Activated CD4-positive, alpha-beta T cell treated with anti-CD3 and anti-CD28 coated beads, Interleukin-10, Interleukin-2, amounts not matched to agents 100 ng/mL and 50 ng/mL, durations not matched to agents 16 hours and 8 hours (primary cell): Measurements from ENCODE around the gene ISM1.

Experiments
- DNase-seq: peaks from one replicate; pipeline ENCODE4 v3.0.0-alpha.2; 2020

The ISM1 gene

DNA sequence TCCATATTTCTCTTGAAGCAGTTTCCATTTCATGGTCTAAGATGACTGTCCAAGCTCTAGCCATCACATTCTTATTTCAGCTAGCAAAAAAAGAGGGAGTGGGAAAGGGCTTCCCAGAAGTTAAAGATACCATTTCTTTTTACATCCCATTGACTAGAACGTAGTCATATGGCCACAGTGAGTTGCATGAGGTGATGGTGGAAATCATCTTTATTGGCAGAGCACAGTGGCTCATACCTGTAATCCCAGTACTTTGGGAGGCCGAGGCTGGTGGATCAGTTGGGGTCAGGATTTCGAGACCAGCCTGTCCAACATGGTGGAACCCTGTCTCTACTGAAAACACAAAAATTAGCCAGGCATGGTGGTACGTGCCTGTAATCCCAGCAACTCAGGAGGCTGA, 99.6 kb downstream of the ISM1 start:
- DNase-seq: no peak

DNA sequence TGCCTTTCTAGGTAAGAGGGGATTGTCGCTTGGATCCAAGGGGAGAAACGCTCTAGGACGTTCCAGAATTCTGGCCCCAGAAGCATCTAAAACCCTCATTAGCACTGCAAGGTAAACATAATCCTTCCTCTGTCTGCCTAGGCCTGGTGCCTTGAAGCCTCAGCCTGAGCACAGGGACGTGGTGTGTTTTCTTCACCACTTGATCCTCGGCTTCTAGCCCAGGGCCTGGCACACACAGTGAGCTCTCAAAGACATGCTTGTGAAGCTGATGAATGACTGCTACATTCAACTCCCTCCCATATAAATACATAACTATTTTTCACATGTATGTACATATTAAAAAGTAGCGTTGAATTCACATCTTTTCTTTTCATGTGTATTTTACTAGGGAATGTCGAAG, 100.3 kb downstream of the ISM1 start:
- DNase-seq: no peak

DNA sequence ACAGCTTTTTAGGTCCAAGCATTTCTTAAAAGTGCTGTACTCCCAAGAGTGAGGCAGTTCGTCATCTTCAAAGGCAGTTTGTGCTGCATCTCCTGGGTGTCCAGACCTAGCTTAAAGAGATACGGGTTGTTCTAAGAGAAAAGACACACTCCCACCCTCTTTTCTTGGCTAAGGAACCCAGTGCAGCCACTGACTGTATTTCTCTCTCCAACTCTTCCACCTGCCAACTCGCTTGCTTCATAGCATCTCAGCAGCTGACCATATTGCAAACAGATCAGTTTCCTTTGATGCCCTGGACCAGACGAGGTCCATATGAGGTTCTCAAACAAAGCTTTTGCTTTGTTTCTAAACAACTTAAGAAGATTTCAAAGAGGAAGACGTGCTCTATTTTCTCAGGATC, 101.1 kb downstream of the ISM1 start:
- no peak for DNase-seq

DNA sequence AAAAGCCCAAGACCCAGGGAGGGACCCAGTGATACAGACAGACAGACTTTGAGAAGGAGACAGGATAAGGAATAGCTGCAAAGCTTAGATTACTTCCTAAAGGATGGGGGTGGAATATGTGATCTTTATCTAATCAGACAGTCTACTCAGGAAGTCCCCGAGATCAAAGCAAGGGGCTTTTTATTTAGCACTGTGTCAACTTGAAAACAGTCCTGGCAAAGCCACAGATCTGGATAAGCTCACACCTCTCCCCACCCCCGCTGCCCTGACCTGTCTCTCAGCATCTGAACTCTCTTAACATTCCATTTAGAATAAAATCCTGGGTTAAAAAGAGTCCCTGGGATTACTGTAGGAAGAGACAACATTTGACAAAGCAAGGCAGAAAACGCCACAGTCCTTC, 101.5 kb downstream of the ISM1 start:
- no peak for DNase-seq

DNA sequence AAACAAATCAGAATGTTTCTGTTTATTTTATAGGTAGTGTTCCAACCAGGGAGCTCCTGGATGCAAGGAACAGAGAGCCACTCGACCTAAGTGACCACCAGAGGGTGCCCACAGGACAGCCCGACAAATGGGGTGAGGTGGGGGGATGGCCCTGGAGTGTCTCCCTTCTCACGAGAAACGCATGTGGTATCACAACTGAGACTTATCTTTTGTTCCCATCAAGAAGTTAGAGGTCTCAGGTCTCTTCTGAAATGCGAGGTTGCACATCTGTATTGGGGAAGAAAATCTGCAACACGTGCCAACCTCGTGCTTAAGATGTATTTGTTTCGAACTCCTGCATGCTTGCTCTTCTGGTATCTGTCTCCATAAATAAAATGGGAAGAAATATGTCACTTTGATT, 104.0 kb downstream of the ISM1 start:
- peak; percentile 1 for DNase-seq

DNA sequence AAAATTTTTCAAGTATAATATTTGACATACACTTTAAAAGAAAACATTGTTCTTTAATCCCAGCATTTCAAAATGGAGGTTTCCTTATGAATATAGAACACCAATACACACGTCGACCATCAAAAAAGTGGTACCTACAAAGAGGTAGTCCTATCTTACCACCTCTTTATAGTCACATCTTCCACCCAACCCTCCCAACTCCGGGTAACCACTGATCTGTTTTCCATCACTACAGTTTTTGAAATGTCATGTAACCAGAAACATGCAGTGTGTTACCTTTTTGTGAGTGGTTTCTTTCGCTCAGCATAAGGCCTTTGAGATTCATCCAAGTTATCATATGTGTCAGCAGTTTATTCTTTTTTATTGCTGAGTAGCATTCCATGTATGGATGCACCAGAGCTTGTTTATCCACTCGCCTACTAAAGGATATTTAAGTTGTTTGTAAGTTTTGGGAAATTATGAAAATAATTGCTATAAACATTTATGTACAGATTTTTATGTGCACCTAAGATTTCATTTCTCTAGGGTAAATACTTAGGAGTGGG, 104.8 kb downstream of the ISM1 start:
- no peak for DNase-seq

DNA sequence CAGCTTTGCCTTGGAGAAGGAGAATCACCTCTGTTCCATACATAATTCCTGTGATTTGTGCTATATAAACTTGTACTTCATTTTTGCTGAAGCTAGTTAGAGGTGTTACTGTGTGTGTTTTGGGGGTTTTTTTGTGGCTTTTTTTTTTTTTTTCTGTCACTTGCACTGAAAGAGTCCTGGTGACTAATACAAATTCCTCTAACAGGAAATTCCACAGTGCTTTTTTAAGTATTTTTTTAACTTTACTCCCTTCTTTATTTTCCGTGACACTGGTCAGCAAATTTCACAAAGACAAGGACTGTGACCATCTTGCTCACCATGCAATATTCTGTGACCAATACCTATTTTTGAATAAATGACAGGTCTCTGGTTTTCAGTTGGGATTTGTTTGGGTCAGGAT, 110.5 kb downstream of the ISM1 start:
- DNase-seq: no peak

DNA sequence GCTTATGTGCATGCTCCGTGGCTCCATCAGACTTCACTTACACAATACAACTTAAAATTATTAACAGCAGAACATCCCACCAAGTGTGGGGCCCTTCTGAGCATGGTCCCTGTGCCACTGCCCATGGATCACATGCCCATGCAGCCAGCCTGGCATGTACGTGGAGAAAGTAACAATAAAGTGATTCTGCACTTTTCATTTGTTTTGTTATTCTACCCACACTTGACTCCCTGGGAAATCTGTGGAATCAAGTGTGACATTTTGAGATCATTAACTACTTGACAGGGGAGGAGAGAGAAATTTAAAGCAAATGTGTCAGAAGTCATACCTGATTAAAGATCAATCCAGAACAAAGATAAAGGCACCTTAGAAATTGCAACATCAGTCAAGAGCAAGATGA, 112.0 kb downstream of the ISM1 start:
- DNase-seq: no peak

DNA sequence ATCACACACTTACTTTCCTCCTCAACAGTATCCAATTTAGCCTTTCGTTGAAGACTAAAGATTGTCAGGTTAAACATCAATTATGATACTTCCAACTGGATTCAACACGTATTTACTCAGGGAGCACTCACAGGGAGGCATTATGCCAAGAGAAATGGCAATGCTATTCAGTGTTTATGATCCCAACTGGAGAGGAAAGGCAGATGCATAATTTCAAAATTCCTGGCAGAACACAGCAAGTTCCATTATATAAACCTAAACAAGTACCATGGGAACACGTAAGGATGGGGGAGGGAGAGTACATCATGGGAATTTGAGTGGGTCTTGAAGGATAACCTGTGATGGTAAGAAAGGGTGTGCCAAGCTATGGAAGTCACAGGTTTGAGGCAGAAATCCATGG, 112.7 kb downstream of the ISM1 start:
- no peak for DNase-seq

DNA sequence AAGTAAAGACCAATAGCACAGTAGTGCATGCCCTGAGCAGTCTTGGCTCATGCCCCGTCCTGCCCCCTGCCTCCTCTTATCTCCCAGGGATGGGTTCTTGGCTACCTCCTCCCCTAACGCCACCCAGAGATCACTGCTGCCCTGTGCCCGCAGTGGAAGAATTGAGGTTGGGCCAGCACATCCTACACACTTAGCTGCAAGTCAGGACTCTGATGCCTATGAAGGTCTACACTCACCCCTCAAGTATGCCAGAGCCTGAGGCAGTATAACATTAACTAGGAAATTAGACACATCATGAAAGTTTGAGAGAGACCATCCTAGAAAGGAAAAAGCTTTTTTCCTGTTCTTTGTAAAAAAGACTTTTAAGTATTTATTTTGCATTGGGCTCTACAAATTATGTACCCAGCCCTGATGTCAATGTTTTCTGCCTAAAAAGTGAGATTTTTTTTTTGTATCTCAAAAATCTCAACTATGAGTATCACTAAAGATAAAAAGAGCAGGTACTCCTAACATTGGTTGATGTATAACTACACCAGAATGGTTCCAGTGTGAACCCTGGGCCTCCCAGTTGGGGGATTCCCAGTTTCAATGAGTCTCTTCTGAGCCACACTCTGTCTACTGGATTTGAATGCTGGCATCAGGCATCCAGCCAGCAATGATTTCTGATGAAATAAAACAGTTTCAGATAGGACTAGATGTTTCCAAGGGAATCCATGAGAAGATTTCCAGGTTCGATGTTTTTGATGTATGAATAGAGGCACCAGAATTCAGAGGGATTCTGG, 115.4 kb downstream of the ISM1 start:
- no peak for DNase-seq

DNA sequence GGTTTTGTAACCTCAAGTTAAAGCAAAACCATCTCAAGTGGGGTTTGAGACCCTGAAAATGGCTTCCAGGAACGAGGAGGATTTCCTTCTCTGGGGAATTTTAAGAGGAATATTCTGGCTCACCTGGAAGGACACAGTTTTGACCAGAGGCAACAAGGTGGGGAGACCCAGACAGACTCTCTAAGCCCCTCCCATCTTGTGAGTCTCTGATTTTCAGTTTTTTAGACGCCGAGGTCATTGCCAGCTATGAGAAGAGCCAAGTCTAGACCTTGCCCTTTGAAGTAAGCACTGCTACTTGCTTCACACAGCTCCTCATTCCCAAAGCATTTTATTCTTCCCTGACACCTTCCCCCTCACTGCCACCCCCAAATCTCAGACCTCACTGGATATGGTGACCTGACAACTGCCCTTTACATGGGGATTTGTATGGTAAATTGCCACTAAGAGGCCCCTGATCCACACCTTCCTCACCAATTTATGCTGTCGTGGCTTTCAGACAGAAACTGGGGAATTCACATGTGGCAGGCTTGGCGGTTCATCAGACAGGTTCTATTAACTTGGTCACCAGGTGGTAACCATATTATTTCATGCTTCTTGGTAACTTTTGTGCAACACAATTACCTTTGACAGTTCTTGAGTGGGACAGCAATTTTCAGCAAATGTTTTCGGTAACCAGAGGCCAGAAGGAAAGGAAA, 116.2 kb downstream of the ISM1 start:
- no peak for DNase-seq

DNA sequence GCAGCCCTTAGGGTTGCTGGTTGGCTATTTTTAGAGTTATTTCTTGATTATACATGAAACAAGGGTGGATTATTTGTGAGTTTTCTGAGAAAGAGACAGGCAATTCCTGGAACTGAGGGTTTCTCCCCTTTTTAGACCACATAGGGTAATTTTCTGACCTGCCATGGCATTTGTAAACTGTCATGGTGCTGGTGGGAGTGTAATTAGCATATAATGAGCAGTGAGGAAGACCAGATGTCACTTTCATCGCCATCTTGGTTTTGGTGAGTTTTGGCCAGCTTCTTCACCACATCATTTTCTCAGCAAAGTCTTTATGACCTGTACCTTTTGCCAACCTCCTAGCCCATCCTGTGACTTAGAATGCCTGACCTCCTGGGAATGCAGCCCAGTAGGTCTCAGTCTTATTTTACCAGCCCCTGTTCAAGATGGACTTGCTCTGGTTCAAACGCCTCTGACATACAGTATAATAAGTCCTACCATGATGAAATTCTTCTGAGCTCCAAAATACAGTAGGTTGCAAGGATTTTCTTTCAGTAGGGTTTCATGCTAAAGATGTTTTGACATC, 117.1 kb downstream of the ISM1 start:
- DNase-seq: no peak

DNA sequence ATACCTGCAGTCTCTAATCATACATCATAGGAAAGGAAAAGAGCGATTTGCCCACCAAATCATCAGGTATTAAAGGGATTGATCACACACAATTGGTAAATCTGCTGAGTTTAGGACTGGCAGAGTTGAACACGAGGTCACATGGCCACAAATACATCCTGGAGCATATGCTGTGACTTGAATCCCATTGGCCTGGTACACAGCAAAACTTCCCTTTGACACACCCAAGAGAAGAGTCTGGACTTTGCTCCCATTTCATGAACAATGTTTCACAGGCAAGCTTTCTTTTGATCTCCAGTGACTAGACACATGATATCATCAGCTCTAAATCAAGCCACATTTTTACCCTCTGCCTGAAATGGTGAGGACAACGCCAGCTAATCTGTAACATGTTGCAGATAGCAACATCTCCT, 117.9 kb downstream of the ISM1 start:
- DNase-seq: no peak

DNA sequence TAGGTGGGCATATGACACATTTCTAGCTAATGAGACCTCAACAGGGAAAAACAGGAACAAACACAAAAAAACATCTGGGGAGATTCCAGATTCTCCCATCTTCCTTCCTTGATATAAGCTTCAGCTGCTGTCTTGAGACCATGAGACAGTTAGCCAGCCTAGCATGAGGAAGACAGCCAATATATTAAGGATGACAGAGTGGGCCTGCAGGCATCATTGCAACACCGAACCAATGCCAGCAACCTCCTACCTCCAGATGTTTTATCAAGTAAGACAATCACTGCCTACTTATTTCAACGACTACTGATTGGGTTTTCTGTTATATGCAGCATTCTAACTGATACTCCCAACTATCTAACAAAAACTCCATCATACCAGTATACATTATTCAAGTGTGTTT, 119.0 kb downstream of the ISM1 start:
- DNase-seq: no peak

DNA sequence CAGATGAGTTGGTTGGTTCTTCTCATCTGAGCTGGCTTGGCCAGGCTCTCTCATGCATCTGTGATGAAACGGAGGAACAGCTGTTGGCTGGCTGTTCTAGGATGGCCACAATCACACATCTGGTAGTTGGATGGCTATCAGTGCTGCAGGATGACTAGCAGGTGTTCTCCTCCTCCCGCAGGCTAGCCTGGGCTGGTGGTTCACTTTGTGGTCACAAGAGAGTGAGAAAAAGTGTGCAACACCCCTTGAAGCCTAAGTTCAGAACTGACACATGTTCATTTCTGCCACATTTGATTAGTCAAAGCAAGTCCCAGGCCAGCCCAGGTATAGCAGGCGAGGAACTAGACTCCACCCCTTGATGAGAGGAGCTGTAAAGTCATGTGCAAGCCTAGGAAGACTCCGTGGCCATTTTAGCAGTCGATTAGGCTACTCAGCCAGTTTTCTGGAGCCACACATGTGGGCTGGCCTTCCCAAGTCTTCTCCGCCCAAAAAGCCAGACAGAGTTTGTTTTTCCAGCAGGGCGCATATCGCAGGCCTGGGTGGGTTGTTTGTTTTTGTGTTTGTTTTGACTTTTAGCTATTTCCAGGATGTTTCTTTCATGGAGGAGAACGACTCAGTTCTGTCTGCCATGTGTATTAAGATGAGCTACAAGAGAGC, 120.8 kb downstream of the ISM1 start:
- peak; percentile 2 for DNase-seq

DNA sequence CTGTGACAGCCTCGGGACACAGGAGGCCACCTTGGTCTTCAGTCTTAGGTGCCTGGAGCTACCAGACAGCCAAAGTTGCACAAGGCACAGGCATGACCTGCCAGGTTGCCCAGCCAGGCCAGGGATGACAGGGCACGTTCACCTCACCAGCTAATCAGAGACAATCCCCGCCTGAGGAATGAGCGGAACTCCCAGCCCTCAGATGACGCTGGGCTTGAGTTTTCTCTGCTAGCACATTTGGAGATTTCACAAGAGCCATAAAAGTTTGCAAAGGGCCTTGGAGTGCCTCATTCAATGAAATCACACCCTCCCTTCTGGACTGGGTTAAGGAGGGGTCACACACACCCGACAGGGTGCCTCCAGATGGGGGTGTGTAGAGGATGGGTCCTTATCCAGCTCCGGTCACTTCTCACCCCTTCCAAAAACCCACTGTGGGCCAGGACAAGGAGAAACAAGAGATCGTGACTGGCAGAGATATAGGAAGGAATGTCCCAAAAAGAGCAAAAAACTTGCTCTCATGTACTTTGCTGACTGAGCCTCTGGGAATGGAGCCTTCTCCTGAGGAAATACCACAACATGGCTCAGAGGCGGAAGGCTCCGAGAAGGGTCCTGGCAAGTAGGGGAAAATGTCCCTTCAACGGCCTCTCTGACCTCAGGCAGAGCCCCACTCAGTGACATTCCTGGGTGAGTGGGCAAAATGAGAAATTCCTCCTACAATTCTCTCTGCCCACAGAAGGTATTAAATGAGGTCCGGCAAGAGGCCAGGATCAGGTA, 121.6 kb downstream of the ISM1 start:
- DNase-seq: no peak

DNA sequence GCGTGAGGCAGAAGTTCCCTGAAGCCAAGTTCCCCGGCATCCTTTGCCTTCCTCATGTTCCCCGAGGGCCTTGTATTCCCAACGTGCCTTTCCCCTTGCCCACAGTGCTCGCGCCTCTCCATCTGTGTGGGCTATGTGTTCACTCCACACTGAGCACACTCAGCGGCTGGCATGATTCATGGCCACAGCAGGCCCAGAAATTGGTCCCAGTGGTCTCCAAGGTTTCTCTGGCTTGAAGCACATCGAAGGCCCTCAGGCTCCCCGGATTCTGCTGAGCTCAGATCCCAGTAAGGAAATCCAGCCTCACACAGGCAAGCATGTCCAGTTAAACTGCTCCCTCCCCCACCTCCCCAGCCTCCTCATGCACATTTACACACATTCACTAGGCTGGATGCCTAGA, 123.6 kb downstream of the ISM1 start:
- DNase-seq: no peak

DNA sequence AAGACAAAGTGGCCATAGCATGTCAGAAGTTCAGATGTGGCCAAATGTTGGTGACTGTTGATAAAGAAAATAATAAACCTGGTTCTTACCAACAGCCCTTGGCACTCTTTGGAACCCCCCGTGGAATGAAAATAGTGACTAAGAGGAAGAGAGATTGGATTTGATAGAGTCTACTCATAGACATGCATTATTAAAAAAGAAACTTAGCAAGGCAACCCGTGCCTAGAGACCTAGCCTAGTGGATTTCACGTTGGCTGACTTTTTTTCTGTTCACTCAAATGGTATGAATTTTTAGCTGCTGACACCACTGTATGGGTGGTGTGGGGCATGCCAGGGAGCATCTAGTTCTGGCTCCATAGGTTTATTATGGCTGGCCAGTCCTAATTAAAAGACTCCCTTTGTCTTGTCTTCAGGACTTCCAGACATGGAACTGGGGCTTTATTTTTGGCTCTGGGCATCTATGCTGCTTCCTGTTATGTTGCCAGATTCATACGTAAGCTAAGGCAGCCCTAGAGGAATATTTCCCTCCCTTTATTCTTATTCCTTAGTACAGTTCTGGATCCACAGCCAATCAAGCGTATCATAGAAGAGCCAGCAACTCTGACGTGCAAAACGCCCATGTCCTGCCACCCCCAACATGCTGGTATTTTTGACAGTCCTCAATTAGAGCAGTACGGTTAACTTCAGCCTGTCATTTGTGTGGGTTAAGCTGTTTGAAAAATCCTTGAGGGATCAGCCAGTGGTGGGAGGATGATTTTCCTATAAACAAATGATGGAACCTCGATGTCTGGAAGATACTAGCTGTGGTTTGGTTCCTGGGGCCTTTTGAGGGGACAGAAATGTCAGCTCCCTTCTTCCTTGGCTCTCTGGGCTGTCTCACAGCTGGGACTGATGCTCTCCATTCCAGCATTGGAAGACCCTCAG, 127.5 kb downstream of the ISM1 start:
- DNase-seq: no peak

DNA sequence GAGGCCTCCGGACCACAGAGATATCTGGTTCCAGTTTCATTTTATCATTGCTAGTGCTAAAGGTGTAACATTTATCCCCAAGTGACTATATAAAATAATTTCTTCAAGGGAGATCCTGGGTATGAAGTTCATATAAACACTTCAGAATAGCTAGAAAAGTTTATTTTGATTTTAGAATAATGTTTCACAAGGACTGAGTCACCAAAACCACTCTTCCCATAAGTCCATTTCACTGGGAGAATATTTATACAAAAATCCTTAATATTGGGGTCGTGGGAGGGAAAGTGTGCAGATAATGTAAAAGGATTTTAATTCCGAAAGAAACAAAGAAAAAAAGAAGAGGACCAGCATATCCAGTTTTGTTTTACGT, 128.1 kb downstream of the ISM1 start:
- DNase-seq: no peak
